ENCODE data around the gene BCL2L15. TPM values are rescaled to one million over a fixed set of nuclear protein-coding genes. Genes with fewer than 3 reads are reported as not detected.

Gene BCL2L15
- total and polyA plus RNA-seq, 2 donors (not counting 3 experiments of a cell fraction or from before 2014, with no cell fraction given): 0.28 to 0.29 TPM

- Histone ChIP-seq H3K4me1 (ENCODE audit: control insufficient read depth, extremely low read depth, insufficient read depth, low read length) (peaks cover 6% of the 10 kb centered on the region), H3K27ac (ENCODE audit: insufficient read depth, low read depth, low read length) (no peak overlapping the region), H3K79me2 (ENCODE audit: control insufficient read depth, insufficient read depth, low read length) (no peaks in the 10 kb centered on the region), H4K20me1 (replicated peaks; ENCODE audit: control insufficient read depth, extremely low read depth, insufficient read depth, low read length) (no peaks in the 10 kb centered on the region), H2AFZ (ENCODE audit: low read depth, low read length) (no peak overlapping the region), H3K27me3 (ENCODE audit: control insufficient read depth in 2 of 2, insufficient read depth in 2 of 2, low read length in 2 of 2) (peaks cover 0 to 4% of the 10 kb centered on the region in 2 experiments), H3K36me3 (ENCODE audit: control insufficient read depth in 2 of 2, extremely low read depth in 1 of 2, insufficient read depth in 2 of 2, low read length in 2 of 2) (no peaks in the 10 kb centered on the region), H3K9me3 (replicated peaks; ENCODE audit: control insufficient read depth, insufficient read depth, low read length) (no peaks in the 10 kb centered on the region), H3K4me2 (ENCODE audit: insufficient read depth, low read length) (no peak overlapping the region), H3K9ac (replicated peaks; ENCODE audit: extremely low read depth, insufficient read depth, low read length) (no peak overlapping the region), H3K9me1 (replicated peaks; ENCODE audit: control insufficient read depth, extremely low read depth, insufficient read depth, low read length) (no peaks in the 10 kb centered on the region), H3K4me3 (replicated peaks in 1 of 3; ENCODE audit: insufficient read depth in 1 of 3, low read depth in 1 of 3, low read length in 3 of 3) (no peak overlapping the region)
- DNase-seq (ENCODE audit: low read depth, low spot score) (no peak), FAIRE-seq (no peak)
- ChIA-PET CTCF (interaction anchor here (1.2 to 1.7 kb wide), 2 partner anchors 13 to 15 kb away, joined by 3 to 5 read pairs; no protein-coding TSS in a partner anchor), POLR2A (no interaction called here)
- no TSS peak for BruUV-seq (replicated peaks)
- intact Hi-C loops (cut with micrococcal nuclease) (no loop called here), dilution Hi-C loops (cut with MboI; ENCODE audit: extremely low pct_ligation_motif_present, low sequenced_read_pairs) (no loop called here)
- no peak for TF ChIP-seq EZH2 (IDR thresholded peaks at IDR 0.05; ENCODE audit: borderline replicate concordance, low read depth, low read length, severe bottlenecking)
- TF ChIP-seq POLR2A (IDR thresholded peaks at IDR 0.05; ENCODE audit: low read depth, low read length): no peak
- TF ChIP-seq FOS (IDR thresholded peaks at IDR 0.05; ENCODE audit: borderline replicate concordance, insufficient read depth, low read length): no peak
- no peak for TF ChIP-seq MAX (IDR thresholded peaks at IDR 0.05; ENCODE audit: insufficient read depth, insufficient read length)
- no peak for TF ChIP-seq MYC (IDR thresholded peaks at IDR 0.05; ENCODE audit: low read depth, low read length)
- no peak for TF ChIP-seq JUN (IDR thresholded peaks at IDR 0.05; ENCODE audit: borderline replicate concordance, insufficient read depth, insufficient read length, low read depth)
- TF ChIP-seq POLR2AphosphoS5 (IDR thresholded peaks at IDR 0.05; ENCODE audit: insufficient read depth, low read depth, low read length): no peak
- TF ChIP-seq GATA2 (IDR thresholded peaks at IDR 0.05; ENCODE audit: insufficient read depth, insufficient read length, low read depth, low read length): no peak
- no peak for TF ChIP-seq CTCF (IDR thresholded peaks at IDR 0.05; ENCODE audit: extremely low read depth in 1 of 2, insufficient read depth in 1 of 2, low read depth in 1 of 2, low read length in 2 of 2)
Observed at GRCh38 chr1:113924473-113924872, 37.1 kb upstream of the BCL2L15 start.

All from endothelial cell of umbilical vein (primary cell).